Measurements from ENCODE around the gene SCD5. TPM values are rescaled to one million over a fixed set of nuclear protein-coding genes. Genes with fewer than 3 reads are reported as not detected.

Gene SCD5
- total and polyA plus RNA-seq, 2 of the 13 experiments (the other 11 are each of a cell fraction or from before 2014, with no cell fraction given), result not detected

DNA sequence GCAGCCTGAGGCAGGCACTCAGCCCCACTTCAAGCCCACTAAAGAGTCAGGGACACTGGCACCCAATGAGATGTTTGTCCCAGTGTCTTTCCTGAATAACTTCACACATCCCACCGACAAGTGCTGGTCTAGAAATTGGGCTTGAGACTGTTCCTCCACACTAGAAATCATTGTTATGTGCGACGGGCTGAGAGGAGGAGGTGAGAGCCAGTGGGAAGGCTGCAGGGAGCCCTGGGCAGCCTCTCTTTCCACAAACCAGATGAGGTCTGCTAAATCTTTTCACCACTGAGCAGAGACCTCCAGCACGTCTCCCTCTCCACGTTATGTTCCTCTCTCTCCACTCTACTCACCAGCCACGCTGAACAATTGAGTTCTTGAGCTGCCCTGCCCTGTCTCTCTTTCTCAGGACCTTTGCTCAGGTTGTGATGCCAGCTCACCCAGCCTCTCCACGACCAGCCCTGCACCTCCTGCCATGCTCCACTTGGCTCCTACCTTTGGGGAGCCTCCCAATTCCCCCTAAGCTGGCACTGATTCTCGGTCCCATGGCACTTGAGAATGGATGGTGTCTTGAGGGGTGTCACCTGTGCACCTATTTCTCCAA lies 8.4 kb downstream of the SCD5 start:
- Histone ChIP-seq H3K27ac (ENCODE audit: extremely low read length, insufficient read depth, low read length) (no peak overlapping the region), H4K20me1 (ENCODE audit: insufficient read depth, low read length) (no peaks in the 10 kb centered on the region), H2AFZ (ENCODE audit: low read length) (no peak overlapping the region), H3K4me2 (ENCODE audit: low read depth, low read length) (no peak overlapping the region), H3K4me1 (ENCODE audit: insufficient read depth, low read length) (peaks cover 6% of the 10 kb centered on the region; the same call in 1 of the 2 replicates), H3K4me3 (replicated peaks in 1 of 3; ENCODE audit: insufficient read depth in 1 of 3, low read depth in 2 of 3, low read length in 3 of 3) (no peak overlapping the region), H3K9ac (ENCODE audit: insufficient read depth, low read depth, low read length) (no peak overlapping the region), H3K9me3 (ENCODE audit: low read length) (no peaks in the 10 kb centered on the region), H3K27me3 (ENCODE audit: control insufficient read depth in 1 of 2, insufficient read depth in 2 of 2, low read length in 2 of 2) (peaks cover 0 to 30% of the 10 kb centered on the region in 2 experiments; a peak in 2 of 5 replicates), H3K36me3 (replicated peaks in 1 of 2; ENCODE audit: control insufficient read depth in 1 of 2, insufficient read depth in 2 of 2, low read length in 2 of 2) (no peaks in the 10 kb centered on the region), H3K79me2 (ENCODE audit: insufficient read depth, low read length) (no peaks in the 10 kb centered on the region)
- ChIA-PET POLR2A (no interaction called here), CTCF (ENCODE audit: low intra/inter-chr PET ratio, low total read pairs) (no interaction called here)
- in situ Hi-C loops (cut with HindIII; ENCODE audit: extremely low pct_ligation_motif_present, low pct_unique_long_range_greater_than_20kb), result no loop called here
- intact Hi-C loops (cut with micrococcal nuclease; ENCODE audit: unreplicated experiment), result no loop called here
- ATAC-seq (no peak), DNase-seq (ENCODE audit: low spot score) (no peak), FAIRE-seq (no peak)
- BruUV-seq (replicated peaks), result no TSS peak
- 8% methylated on average over 8 of the region's 8 CpGs for WGBS (ENCODE audit: low lambda C conversion rate)
- TF ChIP-seq, protein P1, sequence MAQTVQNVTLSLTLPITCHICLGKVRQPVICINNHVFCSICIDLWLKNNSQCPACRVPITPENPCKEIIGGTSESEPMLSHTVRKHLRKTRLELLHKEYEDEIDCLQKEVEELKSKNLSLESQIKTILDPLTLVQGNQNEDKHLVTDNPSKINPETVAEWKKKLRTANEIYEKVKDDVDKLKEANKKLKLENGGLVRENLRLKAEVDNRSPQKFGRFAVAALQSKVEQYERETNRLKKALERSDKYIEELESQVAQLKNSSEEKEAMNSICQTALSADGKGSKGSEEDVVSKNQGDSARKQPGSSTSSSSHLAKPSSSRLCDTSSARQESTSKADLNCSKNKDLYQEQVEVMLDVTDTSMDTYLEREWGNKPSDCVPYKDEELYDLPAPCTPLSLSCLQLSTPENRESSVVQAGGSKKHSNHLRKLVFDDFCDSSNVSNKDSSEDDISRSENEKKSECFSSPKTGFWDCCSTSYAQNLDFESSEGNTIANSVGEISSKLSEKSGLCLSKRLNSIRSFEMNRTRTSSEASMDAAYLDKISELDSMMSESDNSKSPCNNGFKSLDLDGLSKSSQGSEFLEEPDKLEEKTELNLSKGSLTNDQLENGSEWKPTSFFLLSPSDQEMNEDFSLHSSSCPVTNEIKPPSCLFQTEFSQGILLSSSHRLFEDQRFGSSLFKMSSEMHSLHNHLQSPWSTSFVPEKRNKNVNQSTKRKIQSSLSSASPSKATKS (CRISPR knock-in tag; IDR thresholded peaks at IDR 0.05), result no peak
- TF ChIP-seq, protein P2, sequence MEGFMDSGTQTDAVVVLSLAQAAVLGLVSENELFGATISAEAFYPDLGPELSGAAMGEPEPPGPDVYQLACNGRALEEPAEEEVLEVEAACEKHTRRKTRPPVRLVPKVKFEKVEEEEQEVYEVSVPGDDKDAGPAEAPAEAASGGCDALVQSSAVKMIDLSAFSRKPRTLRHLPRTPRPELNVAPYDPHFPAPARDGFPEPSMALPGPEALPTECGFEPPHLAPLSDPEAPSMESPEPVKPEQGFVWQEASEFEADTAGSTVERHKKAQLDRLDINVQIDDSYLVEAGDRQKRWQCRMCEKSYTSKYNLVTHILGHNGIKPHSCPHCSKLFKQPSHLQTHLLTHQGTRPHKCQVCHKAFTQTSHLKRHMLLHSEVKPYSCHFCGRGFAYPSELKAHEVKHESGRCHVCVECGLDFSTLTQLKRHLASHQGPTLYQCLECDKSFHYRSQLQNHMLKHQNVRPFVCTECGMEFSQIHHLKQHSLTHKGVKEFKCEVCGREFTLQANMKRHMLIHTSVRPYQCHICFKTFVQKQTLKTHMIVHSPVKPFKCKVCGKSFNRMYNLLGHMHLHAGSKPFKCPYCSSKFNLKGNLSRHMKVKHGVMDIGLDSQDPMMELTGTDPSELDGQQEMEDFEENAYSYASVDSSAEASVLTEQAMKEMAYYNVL (CRISPR knock-in tag; IDR thresholded peaks at IDR 0.05; ENCODE audit: borderline replicate concordance), result no peak
- no peak for TF ChIP-seq AGO1 (IDR thresholded peaks at IDR 0.05; ENCODE audit: low read depth, low read length, poor library complexity, severe bottlenecking)
- TF ChIP-seq, protein P3, sequence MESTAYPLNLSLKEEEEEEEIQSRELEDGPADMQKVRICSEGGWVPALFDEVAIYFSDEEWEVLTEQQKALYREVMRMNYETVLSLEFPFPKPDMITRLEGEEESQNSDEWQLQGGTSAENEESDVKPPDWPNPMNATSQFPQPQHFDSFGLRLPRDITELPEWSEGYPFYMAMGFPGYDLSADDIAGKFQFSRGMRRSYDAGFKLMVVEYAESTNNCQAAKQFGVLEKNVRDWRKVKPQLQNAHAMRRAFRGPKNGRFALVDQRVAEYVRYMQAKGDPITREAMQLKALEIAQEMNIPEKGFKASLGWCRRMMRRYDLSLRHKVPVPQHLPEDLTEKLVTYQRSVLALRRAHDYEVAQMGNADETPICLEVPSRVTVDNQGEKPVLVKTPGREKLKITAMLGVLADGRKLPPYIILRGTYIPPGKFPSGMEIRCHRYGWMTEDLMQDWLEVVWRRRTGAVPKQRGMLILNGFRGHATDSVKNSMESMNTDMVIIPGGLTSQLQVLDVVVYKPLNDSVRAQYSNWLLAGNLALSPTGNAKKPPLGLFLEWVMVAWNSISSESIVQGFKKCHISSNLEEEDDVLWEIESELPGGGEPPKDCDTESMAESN (CRISPR knock-in tag; conservative IDR thresholded peaks at IDR 0.05), result no peak
- TF ChIP-seq CENPT (CRISPR knock-in tag; IDR thresholded peaks at IDR 0.05; ENCODE audit: low read depth), result no peak
- TF ChIP-seq, protein P4, sequence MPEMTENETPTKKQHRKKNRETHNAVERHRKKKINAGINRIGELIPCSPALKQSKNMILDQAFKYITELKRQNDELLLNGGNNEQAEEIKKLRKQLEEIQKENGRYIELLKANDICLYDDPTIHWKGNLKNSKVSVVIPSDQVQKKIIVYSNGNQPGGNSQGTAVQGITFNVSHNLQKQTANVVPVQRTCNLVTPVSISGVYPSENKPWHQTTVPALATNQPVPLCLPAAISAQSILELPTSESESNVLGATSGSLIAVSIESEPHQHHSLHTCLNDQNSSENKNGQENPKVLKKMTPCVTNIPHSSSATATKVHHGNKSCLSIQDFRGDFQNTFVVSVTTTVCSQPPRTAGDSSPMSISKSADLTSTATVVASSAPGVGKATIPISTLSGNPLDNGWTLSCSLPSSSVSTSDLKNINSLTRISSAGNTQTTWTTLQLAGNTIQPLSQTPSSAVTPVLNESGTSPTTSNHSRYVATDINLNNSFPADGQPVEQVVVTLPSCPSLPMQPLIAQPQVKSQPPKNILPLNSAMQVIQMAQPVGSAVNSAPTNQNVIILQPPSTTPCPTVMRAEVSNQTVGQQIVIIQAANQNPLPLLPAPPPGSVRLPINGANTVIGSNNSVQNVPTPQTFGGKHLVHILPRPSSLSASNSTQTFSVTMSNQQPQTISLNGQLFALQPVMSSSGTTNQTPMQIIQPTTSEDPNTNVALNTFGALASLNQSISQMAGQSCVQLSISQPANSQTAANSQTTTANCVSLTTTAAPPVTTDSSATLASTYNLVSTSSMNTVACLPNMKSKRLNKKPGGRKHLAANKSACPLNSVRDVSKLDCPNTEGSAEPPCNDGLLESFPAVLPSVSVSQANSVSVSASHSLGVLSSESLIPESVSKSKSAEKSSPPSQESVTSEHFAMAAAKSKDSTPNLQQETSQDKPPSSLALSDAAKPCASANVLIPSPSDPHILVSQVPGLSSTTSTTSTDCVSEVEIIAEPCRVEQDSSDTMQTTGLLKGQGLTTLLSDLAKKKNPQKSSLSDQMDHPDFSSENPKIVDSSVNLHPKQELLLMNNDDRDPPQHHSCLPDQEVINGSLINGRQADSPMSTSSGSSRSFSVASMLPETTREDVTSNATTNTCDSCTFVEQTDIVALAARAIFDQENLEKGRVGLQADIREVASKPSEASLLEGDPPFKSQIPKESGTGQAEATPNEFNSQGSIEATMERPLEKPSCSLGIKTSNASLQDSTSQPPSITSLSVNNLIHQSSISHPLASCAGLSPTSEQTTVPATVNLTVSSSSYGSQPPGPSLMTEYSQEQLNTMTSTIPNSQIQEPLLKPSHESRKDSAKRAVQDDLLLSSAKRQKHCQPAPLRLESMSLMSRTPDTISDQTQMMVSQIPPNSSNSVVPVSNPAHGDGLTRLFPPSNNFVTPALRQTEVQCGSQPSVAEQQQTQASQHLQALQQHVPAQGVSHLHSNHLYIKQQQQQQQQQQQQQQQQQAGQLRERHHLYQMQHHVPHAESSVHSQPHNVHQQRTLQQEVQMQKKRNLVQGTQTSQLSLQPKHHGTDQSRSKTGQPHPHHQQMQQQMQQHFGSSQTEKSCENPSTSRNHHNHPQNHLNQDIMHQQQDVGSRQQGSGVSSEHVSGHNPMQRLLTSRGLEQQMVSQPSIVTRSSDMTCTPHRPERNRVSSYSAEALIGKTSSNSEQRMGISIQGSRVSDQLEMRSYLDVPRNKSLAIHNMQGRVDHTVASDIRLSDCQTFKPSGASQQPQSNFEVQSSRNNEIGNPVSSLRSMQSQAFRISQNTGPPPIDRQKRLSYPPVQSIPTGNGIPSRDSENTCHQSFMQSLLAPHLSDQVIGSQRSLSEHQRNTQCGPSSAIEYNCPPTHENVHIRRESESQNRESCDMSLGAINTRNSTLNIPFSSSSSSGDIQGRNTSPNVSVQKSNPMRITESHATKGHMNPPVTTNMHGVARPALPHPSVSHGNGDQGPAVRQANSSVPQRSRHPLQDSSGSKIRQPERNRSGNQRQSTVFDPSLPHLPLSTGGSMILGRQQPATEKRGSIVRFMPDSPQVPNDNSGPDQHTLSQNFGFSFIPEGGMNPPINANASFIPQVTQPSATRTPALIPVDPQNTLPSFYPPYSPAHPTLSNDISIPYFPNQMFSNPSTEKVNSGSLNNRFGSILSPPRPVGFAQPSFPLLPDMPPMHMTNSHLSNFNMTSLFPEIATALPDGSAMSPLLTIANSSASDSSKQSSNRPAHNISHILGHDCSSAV (CRISPR knock-in tag; IDR thresholded peaks at IDR 0.05; ENCODE audit: borderline replicate concordance), result no peak
- no peak for TF ChIP-seq KDM5B (CRISPR knock-in tag; IDR thresholded peaks at IDR 0.05; ENCODE audit: borderline replicate concordance)
- TF ChIP-seq BRD4 (CRISPR knock-in tag; IDR thresholded peaks at IDR 0.05), result no peak
